HCT116 (cell line): ENCODE data around the gene FARSA. TPM values are rescaled to one million over a fixed set of nuclear protein-coding genes. Genes with fewer than 3 reads are reported as not detected.

Source experiments
- ATAC-seq: fragments of 200-7000 bp; cut with Tn5 transposase; 2 replicates; pipeline ENCODE4 v1.9.1; 2020; ENCODE audit warnings: mild to moderate bottlenecking, moderate library complexity
- BruUV-seq: library from RNA; stranded (reverse); fragments of 400-500 nt; replicated peaks from 2 replicates; lab custom pipeline; 2021; lab: Mats Ljungman, UMichigan
- CTCF ChIA-PET: fragments of 300-600 bp; sonication (Branson Sonifier 250); formaldehyde crosslinking; loops from one replicate; lab custom pipeline; 2021; ENCODE audit warnings: antibody characterized with exemption; lab: Charles Lee
- POLR2A ChIA-PET: fragments of 300-600, 350-600 bp; sonication (Branson Sonifier 250); formaldehyde crosslinking; loops from one replicate; lab custom pipeline; 2021; ENCODE audit warnings: antibody characterized with exemption; lab: Charles Lee
- RAD21 ChIA-PET, 2 experiments: fragments of 300-600 bp; sonication (Branson Sonifier 250); formaldehyde crosslinking; loops; one replicate each; lab custom pipeline; 2023; ENCODE audit warnings: low total read pairs in 2 of 2; ENCODE audit not compliant: uncharacterized antibody in 2 of 2, unreplicated experiment in 2 of 2, low non-redundant PET in 1 of 2; lab: Charles Lee
- DNase-seq: peaks from one replicate; pipeline ENCODE4 v3.0.0-alpha.2; 2010; ENCODE audit warnings: low read depth, low spot score
- H2AFZ ChIP-seq: fragments of 200-600 bp; shearing (Covaris generic), sonication (generic); 2 replicates; pipeline ENCODE4 v1.6.1; 2017; ENCODE audit warnings: low read depth, mixed run types, mixed read lengths, antibody characterized with exemption, low read length; ENCODE audit not compliant: poor library complexity, severe bottlenecking
- H3K27ac ChIP-seq: 2 replicates; pipeline ENCODE4 v1.5.1; 2012; ENCODE audit warnings: low read depth, low read length
- H3K27me3 ChIP-seq: fragments of 200-600 bp; sonication (generic); 2 replicates; pipeline ENCODE4 v1.6.1; 2016; ENCODE audit warnings: mixed run types, low read length, mixed read lengths; ENCODE audit not compliant: insufficient read depth
- H3K36me3 ChIP-seq, 2 experiments: fragments of 200-500 bp in 1 of 2; fragments of 200-600 bp in 1 of 2; sonication (Bioruptor generic) in 1 of 2; sonication (generic) in 1 of 2; 2 replicates each; pipeline versions ENCODE4 v1.5.1 to v1.6.1; 2014 to 2016; ENCODE audit warnings: low read length in 2 of 2, inconsistent platforms in 1 of 2, mixed read lengths in 1 of 2, mixed run types in 1 of 2; ENCODE audit not compliant: insufficient read depth in 2 of 2, control insufficient read depth in 1 of 2
- H3K4me1 ChIP-seq, 2 experiments: fragments of 200-600 bp in 1 of 2; sonication (generic) in 1 of 2; 2 replicates each; pipeline versions ENCODE4 v1.5.1 to v1.6.1; 2012 to 2017; ENCODE audit warnings: low read length in 2 of 2, inconsistent platforms in 1 of 2, mild to moderate bottlenecking in 1 of 2, mixed read lengths in 1 of 2, mixed run types in 1 of 2, moderate library complexity in 1 of 2; ENCODE audit not compliant: insufficient read depth in 2 of 2, control insufficient read depth in 1 of 2
- H3K4me2 ChIP-seq: fragments of 200-600 bp; sonication (generic); 2 replicates; pipeline ENCODE4 v1.6.1; 2017; ENCODE audit warnings: mixed run types, low read length, mixed read lengths
- H3K4me3 ChIP-seq, 2 experiments: fragments of 200-600 bp in 1 of 2; sonication (generic) in 1 of 2; replicated peaks in 1 of 2; 2 replicates each; pipeline ENCODE4 v1.5.1; 2011 to 2016; ENCODE audit warnings: low read length in 2 of 2, control low read depth in 1 of 2, low read depth in 1 of 2, mild to moderate bottlenecking in 1 of 2, mixed read lengths in 1 of 2, mixed run types in 1 of 2
- H3K79me2 ChIP-seq: fragments of 200-600 bp; sonication (generic); 2 replicates; pipeline ENCODE4 v1.6.1; 2017; ENCODE audit warnings: mild to moderate bottlenecking, mixed run types, low read length, moderate library complexity, mixed read lengths; ENCODE audit not compliant: insufficient read depth
- H3K9ac ChIP-seq: fragments of 200-600 bp; sonication (generic); 2 replicates; pipeline ENCODE4 v1.6.1; 2016; ENCODE audit warnings: low read length, mixed read lengths
- H3K9me2 ChIP-seq: fragments of 200-600 bp; sonication (generic), shearing (Covaris generic); 2 replicates; pipeline ENCODE4 v1.6.1; 2017; ENCODE audit warnings: mixed run types, mild to moderate bottlenecking, moderate library complexity; ENCODE audit not compliant: insufficient read depth
- H3K9me3 ChIP-seq, 2 experiments: fragments of 200-500 bp in 1 of 2; fragments of 200-600 bp in 1 of 2; sonication (Bioruptor generic) in 1 of 2; sonication (generic) in 1 of 2; 2 replicates each; pipeline ENCODE4 v1.6.1; 2014 to 2017; ENCODE audit warnings: low read length in 2 of 2, mixed read lengths in 2 of 2, inconsistent platforms in 1 of 2, low read depth in 1 of 2, mild to moderate bottlenecking in 1 of 2, mixed run types in 1 of 2, moderate library complexity in 1 of 2; ENCODE audit not compliant: control insufficient read depth in 1 of 2, insufficient read depth in 1 of 2
- H4K20me1 ChIP-seq: fragments of 200-600 bp; sonication (generic), shearing (Covaris generic); 2 replicates; pipeline ENCODE4 v1.6.1; 2017; ENCODE audit warnings: mixed run types, mild to moderate bottlenecking, moderate library complexity; ENCODE audit not compliant: insufficient read depth
- CBX3 ChIP-seq: IDR thresholded peaks from 2 replicates; pipeline ENCODE4 v1.6.1; 2012; ENCODE audit warnings: low read depth
- EGR1 ChIP-seq: IDR thresholded peaks from 2 replicates; pipeline ENCODE4 v1.6.1; 2012; ENCODE audit warnings: low read depth
- ELF1 ChIP-seq: IDR thresholded peaks from 2 replicates; pipeline ENCODE4 v1.6.1; 2012; ENCODE audit warnings: low read depth, borderline replicate concordance
- EZH2 ChIP-seq: fragments of 200-600 bp; sonication (generic); IDR thresholded peaks from 2 replicates; pipeline ENCODE4 v1.6.1; 2017; ENCODE audit warnings: antibody characterized with exemption, mixed run types
- EZH2phosphoT487 ChIP-seq: fragments of 200-600 bp; IDR thresholded peaks from 2 replicates; pipeline ENCODE4 v1.6.1; 2018; ENCODE audit warnings: antibody characterized with exemption, borderline replicate concordance
- FOSL1 ChIP-seq: IDR thresholded peaks from 2 replicates; pipeline ENCODE4 v1.6.1; 2012; ENCODE audit warnings: low read depth
- JUND ChIP-seq: IDR thresholded peaks from 2 replicates; pipeline ENCODE4 v1.6.1; 2012
- POLR2A ChIP-seq: IDR thresholded peaks from 2 replicates; pipeline ENCODE4 v1.7.0; 2011; ENCODE audit warnings: borderline replicate concordance; ENCODE audit not compliant: insufficient read depth, insufficient read length; ENCODE audit errors: extremely low read depth
- POLR2AphosphoS5 ChIP-seq: IDR thresholded peaks from 2 replicates; pipeline ENCODE4 v1.6.1; 2011; ENCODE audit warnings: mild to moderate bottlenecking, low read depth, low read length, moderate library complexity
- RAD21 ChIP-seq: IDR thresholded peaks from 2 replicates; pipeline ENCODE4 v1.6.1; 2012; ENCODE audit warnings: low read depth, mild to moderate bottlenecking
- SP1 ChIP-seq: IDR thresholded peaks from 2 replicates; pipeline ENCODE4 v1.6.1; 2012; ENCODE audit warnings: low read depth
- TCF7L2 ChIP-seq: IDR thresholded peaks from 2 replicates; pipeline ENCODE4 v1.7.0; 2011; ENCODE audit warnings: borderline replicate concordance, inconsistent platforms; ENCODE audit not compliant: insufficient read depth, insufficient read length; ENCODE audit errors: extremely low read depth
- YY1 ChIP-seq: IDR thresholded peaks from 2 replicates; pipeline ENCODE4 v1.6.1; 2011; ENCODE audit warnings: low read length, low read depth, moderate library complexity, mild to moderate bottlenecking; ENCODE audit not compliant: insufficient replicate concordance; ENCODE audit errors: extremely low read depth
- ZNF274 ChIP-seq: fragments of 200-500 bp; sonication (Bioruptor generic); IDR thresholded peaks from 2 replicates; pipeline ENCODE4 v1.6.1; 2014; ENCODE audit warnings: mild to moderate bottlenecking, low read depth, low read length, inconsistent platforms
- intact Hi-C: fragments of 100-400 bp; cut with micrococcal nuclease; formaldehyde crosslinking; loops from 2 replicates; pipeline ENCODE4 v1.10.0; 2022
- total RNA-seq: library from RNA; stranded (reverse); gene quantifications from one replicate; pipeline ENCODE4 v1.2.1, GENCODE V29; 2021; ENCODE audit not compliant: unreplicated experiment
- TF ChIP-seq, protein P1 (sequence below): IDR thresholded peaks from 2 replicates; pipeline ENCODE4 v1.6.1; 2011; ENCODE audit warnings: mild to moderate bottlenecking, low read length, moderate library complexity; ENCODE audit not compliant: insufficient replicate concordance; ENCODE audit errors: extremely low read depth
- TF ChIP-seq, protein P2 (sequence below): IDR thresholded peaks from 2 replicates; pipeline ENCODE4 v1.6.1; 2012
- TF ChIP-seq, protein P3 (sequence below): IDR thresholded peaks from 2 replicates; pipeline ENCODE4 v1.6.1; 2012; ENCODE audit warnings: low read depth
- TF ChIP-seq, protein P4 (sequence below): IDR thresholded peaks from 2 replicates; pipeline ENCODE4 v1.6.1; 2012
- TF ChIP-seq, protein P5 (sequence below), 3 experiments: fragments of 200-600 bp in 1 of 3; sonication (generic) in 1 of 3; IDR thresholded peaks in 2 of 3; conservative IDR thresholded peaks in 1 of 3; 2 replicates each; pipeline ENCODE4 v1.5.1; 2012 to 2017; ENCODE audit warnings: low read depth in 2 of 3, low read length in 2 of 3, antibody characterized with exemption in 1 of 3, borderline replicate concordance in 1 of 3, control low read depth in 1 of 3, mild to moderate bottlenecking in 1 of 3, mixed read lengths in 1 of 3, mixed run types in 1 of 3, moderate library complexity in 1 of 3; ENCODE audit not compliant: insufficient read depth in 1 of 3

The FARSA gene
- total RNA-seq, 1 experiment from 2014 or later, result 129 TPM

DNA sequence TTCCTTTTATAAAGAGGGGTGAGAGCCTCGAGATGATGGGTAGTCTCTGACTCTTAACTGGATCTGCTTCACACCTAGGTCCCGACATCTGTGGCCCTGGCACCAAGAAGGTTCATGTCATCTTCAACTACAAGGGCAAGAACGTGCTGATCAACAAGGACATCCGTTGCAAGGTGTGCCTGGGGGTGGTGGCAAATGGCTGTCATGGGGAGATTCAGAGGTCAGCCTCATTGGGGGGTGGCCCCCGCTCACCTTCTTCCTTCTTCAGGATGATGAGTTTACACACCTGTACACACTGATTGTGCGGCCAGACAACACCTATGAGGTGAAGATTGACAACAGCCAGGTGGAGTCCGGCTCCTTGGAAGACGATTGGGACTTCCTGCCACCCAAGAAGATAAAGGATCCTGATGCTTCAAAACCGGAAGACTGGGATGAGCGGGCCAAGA is 6.5 kb upstream of the FARSA start:
- peaks cover 29 to 47% of the 10 kb centered on the region in 2 experiments for H3K36me3 ChIP-seq
- DNase-seq, result no peak

More for the DNA sequence above, 6.5 kb upstream of the FARSA start:
- Histone ChIP-seq H2AFZ (no peak overlapping the region), H3K9me3 (no peaks in the 10 kb centered on the region), H3K4me2 (peak overlapping the region; percentile 87), H3K27me3 (no peaks in the 10 kb centered on the region), H3K4me3 (peak overlapping the region; percentile 98 to 99), H3K9me2 (no peaks in the 10 kb centered on the region), H3K79me2 (peaks cover 48% of the 10 kb centered on the region), H3K27ac (peak overlapping the region; percentile 37), H4K20me1 (no peaks in the 10 kb centered on the region), H3K9ac (peak overlapping the region; percentile 95), H3K4me1 (peaks cover 15 to 47% of the 10 kb centered on the region in 2 experiments)
- intact Hi-C loops, result loop anchor here (2.0 kb wide), 1 partner anchor 49 kb away; the partner anchor contains the start of gene GCDH
- ChIA-PET POLR2A (interaction anchor here (0.9 kb wide), 1 partner anchor 49 kb away, joined by 4 read pairs; the partner anchor contains the start of gene GCDH), CTCF (no interaction called here), RAD21 (no interaction called here)
- TF ChIP-seq EZH2 (no peak), POLR2A (no peak), EGR1 (no peak), EZH2phosphoT487 (no peak), YY1 (no peak), ELF1 (no peak), SP1 (no peak), JUND (no peak), CBX3 (no peak), ZNF274 (no peak), POLR2AphosphoS5 (no peak), FOSL1 (no peak), TCF7L2 (no peak), RAD21 (no peak)
- TF ChIP-seq, protein P1, sequence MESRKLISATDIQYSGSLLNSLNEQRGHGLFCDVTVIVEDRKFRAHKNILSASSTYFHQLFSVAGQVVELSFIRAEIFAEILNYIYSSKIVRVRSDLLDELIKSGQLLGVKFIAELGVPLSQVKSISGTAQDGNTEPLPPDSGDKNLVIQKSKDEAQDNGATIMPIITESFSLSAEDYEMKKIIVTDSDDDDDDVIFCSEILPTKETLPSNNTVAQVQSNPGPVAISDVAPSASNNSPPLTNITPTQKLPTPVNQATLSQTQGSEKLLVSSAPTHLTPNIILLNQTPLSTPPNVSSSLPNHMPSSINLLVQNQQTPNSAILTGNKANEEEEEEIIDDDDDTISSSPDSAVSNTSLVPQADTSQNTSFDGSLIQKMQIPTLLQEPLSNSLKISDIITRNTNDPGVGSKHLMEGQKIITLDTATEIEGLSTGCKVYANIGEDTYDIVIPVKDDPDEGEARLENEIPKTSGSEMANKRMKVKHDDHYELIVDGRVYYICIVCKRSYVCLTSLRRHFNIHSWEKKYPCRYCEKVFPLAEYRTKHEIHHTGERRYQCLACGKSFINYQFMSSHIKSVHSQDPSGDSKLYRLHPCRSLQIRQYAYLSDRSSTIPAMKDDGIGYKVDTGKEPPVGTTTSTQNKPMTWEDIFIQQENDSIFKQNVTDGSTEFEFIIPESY, result no peak
- TF ChIP-seq, protein P2, sequence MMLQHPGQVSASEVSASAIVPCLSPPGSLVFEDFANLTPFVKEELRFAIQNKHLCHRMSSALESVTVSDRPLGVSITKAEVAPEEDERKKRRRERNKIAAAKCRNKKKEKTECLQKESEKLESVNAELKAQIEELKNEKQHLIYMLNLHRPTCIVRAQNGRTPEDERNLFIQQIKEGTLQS, result no peak
- TF ChIP-seq, protein P3, sequence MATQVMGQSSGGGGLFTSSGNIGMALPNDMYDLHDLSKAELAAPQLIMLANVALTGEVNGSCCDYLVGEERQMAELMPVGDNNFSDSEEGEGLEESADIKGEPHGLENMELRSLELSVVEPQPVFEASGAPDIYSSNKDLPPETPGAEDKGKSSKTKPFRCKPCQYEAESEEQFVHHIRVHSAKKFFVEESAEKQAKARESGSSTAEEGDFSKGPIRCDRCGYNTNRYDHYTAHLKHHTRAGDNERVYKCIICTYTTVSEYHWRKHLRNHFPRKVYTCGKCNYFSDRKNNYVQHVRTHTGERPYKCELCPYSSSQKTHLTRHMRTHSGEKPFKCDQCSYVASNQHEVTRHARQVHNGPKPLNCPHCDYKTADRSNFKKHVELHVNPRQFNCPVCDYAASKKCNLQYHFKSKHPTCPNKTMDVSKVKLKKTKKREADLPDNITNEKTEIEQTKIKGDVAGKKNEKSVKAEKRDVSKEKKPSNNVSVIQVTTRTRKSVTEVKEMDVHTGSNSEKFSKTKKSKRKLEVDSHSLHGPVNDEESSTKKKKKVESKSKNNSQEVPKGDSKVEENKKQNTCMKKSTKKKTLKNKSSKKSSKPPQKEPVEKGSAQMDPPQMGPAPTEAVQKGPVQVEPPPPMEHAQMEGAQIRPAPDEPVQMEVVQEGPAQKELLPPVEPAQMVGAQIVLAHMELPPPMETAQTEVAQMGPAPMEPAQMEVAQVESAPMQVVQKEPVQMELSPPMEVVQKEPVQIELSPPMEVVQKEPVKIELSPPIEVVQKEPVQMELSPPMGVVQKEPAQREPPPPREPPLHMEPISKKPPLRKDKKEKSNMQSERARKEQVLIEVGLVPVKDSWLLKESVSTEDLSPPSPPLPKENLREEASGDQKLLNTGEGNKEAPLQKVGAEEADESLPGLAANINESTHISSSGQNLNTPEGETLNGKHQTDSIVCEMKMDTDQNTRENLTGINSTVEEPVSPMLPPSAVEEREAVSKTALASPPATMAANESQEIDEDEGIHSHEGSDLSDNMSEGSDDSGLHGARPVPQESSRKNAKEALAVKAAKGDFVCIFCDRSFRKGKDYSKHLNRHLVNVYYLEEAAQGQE, result no peak
- TF ChIP-seq, protein P4, sequence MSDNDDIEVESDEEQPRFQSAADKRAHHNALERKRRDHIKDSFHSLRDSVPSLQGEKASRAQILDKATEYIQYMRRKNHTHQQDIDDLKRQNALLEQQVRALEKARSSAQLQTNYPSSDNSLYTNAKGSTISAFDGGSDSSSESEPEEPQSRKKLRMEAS, result no peak
- TF ChIP-seq, protein P5, sequence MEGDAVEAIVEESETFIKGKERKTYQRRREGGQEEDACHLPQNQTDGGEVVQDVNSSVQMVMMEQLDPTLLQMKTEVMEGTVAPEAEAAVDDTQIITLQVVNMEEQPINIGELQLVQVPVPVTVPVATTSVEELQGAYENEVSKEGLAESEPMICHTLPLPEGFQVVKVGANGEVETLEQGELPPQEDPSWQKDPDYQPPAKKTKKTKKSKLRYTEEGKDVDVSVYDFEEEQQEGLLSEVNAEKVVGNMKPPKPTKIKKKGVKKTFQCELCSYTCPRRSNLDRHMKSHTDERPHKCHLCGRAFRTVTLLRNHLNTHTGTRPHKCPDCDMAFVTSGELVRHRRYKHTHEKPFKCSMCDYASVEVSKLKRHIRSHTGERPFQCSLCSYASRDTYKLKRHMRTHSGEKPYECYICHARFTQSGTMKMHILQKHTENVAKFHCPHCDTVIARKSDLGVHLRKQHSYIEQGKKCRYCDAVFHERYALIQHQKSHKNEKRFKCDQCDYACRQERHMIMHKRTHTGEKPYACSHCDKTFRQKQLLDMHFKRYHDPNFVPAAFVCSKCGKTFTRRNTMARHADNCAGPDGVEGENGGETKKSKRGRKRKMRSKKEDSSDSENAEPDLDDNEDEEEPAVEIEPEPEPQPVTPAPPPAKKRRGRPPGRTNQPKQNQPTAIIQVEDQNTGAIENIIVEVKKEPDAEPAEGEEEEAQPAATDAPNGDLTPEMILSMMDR (IDR thresholded peaks at IDR 0.05 in 2 of 3, conservative IDR thresholded peaks at IDR 0.05 in 1 of 3; ENCODE audit: borderline replicate concordance in 1 of 3, insufficient read depth in 1 of 3, low read depth in 2 of 3, low read length in 2 of 3), result no peak
- ATAC-seq, result no peak
- no TSS peak for BruUV-seq
